HG03460 (cell line): ENCODE results near the gene ZNF787.

Experiments used
- ATAC-seq: cut with Tn5 transposase; IDR thresholded peaks from one replicate; pipeline ENCODE4 v1.9.1; 2021; ENCODE audit not compliant: unreplicated experiment

Gene ZNF787

DNA sequence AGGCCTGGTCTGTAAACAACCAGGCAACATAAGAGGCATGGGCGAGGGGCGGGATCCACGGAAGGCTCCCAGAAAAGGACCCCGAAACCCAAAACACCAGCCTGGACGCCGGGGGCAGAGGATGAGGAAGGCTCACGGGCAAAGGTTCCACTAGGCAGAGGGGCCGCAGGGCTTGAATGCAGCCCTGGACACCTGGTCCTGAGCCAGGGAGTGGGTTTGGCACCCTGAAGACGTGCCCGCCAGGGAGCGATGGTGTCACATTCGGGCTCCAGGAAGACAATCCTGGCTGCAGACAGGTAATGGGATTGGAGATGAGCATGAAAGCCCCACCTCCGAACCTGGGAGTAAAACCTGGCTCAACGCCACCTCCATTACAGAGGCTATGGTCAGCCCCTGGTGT lies 31.8 kb downstream of the ZNF787 start:
- ATAC-seq, result no peak

DNA sequence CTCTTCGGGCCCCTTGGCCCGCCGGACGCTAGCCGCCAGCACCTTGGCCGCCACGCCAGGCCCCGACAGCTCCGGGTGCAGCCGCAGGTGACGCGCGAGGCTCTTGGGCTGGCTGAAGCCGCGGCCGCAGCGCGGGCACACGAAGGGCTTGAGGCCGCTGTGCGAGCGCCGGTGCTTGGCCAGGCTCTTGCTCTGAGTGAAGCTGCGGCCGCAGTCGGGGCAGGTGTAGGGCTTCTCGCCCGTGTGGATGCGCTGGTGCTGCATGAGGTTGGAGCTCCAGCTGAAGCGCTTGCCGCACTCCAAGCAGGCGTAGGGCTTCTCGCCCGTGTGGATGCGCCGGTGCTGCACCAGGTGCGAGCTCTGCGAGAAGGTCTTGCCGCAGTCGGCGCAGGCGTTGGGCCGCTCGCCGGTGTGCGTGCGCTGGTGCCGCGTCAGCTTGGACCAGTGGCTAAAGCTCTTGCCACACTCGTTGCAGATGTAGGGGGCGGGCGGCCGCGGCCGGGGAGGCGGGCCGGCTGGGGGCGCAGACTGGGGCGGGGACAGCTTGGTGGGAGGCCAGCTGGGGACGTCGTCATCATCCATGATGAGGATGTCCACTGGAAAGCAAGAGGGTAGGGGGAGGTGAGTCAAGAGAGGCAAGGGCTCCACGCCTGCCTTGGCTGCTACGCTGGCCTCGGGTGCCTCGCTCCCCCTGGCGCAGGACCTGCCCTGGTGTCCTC lies 32.4 kb downstream of the ZNF787 start:
- no peak for ATAC-seq

DNA sequence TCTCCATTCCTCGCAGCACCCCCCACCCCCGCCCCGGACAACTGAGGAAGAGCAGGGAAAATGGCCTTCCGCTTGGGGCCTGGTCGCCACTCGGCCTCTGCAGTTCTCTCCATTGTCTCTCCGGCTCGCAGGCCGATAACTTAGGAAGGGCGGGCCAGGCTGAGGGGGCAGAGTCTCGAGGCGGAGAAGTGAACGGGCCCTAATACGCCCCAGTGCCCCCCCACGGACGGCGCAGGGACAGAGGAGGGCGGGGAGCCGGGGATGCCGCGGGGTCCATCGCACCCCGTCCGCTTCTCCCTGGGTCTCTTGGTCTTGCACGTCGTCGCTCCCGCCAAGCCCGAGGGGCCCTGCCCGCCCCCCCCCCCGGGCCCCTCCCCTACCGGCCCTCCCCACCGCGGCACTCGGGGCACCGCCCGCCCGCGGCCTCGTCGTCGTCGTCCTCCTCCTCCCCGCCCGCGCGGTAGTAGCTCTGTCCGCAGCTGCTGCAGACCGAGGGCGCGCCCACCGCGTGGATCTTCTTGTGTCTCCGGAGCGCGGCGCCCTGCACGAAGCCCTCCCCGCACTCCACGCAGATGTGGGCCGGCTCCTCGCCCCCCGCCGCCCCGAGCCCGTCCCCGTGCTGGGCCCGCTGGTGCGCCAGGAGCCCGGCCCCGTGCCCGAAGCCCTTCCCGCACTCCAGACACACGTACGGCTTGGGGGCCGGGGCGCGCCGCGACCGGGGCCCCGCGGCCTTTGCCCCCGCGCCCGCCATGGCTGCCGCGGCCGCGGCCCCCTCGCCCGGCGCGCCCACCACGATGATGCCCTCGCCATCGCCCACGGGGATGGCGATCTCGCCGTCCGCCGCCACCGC lies 33.2 kb downstream of the ZNF787 start:
- no peak for ATAC-seq

DNA sequence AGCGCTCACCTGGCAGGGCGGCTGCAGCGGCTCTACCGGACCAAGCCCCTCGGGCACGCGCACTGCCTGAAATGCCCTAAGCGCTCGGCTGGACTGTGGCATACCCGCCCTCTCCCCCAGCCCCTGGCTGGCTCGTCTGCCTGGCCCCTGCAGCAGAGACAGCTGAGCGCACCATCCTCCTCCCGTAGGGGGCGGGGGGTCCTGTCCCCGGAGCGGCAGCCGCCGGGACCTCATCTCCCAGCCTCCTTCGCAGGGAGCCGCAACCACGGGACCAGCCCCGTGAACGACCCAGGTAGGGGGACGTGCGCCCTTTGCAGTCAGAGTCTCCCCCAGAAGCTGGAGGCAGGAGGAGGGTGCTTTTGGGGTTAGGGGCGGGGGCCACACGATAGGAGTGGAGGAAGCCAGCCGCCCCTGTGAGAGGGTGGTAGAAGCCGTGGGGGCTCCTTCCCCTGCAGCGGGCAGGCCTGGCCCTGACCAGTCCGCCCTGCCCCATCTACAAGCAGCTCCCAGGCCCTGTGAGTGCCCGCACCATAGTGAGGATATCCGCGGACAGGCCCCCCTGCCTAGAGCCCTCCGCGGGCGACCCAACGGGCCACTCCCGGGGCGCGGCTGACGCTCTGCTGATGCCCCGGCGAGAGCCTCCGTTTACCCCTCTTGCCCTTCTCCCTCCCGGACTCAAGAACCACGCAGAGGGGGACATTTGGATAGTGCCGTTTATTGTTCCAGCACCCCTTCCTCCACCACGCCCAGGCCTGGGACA lies 34.2 kb downstream of the ZNF787 start:
- ATAC-seq, result no peak

DNA sequence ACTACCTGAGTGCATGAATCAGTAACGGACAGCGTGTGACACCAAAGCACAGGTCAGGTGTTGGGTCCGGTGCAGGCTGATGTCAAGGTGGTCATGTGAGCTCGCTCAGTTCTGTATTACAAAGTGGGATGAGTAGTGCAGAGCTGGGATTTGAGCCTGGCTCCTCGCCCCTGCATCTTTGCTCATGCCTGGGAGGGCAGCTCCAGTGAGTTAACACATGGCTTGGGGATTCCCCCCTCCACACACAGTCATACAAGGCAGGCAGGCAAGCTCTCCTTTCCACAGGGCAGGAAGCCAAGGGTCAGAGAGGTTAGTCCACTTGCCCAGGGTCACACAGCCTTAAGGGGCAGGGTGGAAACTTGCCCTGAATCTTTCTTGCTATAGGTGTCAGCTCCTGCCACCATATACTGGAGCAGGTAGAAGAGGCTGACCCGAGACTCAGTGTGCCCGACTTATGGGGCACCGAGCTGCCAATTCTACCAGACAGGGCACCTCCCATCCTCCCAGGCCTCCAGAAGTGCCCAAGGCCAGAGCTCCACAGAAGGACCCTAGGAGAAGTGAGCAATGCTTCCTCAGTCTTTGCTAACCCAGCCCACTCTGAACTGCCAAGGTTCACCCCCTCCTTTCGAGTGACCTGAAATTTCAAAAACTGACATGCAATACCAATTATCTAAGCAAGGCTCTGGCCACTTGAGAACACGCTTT lies 35.4 kb downstream of the ZNF787 start:
- ATAC-seq, result no peak

DNA sequence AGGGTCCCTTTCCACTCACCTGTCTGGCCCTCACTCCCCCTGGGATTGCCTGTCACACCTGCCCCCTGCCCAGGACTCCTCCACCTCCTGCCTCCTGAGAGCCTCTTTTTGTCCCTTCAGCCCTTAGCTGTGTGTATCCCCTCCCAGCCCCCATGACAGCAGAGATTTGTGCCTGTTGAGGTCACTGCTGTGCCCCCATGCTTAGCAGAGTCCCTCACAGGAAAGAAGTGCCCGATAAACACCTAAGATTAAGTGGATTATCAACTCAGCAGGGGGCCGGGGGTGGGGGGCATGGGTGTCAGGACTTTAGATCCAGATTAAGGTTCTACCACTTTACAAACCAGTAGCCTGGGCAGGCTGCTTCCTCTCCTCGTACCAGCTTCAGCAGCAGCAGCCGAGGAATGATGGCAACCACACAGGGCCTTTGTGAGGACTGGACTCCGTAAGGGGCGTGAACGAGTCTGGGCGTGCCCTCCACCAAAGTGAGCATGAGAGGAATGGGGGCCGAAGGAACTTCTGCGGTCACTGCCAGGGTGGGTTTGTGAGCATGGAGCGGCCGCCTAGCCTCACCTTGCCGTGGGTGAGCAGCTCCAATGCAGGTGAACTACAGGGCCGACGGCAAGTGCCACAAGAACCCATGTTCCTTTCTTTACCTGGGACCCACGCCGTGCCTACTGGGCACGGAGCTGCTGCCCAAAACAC lies 36.1 kb downstream of the ZNF787 start:
- ATAC-seq, result no peak

DNA sequence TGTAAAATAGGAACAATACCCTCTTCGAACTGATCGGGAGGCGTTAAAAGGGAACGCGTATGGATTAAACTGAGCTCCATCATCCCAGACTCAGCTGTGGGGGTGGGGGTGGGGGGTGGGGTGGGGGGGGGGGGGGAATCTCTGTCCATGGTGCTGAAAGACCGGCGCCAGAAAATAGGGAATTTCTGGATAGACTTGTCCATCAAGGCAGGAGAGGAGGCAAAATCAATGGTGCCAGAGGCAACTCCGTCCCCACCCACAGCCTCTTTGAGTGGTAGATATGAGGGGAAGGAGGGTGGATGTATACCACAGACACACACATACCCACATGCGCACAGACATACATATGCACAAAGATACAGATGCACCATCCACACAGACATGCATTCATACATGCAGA lies 37.4 kb downstream of the ZNF787 start:
- ATAC-seq, result no peak

DNA sequence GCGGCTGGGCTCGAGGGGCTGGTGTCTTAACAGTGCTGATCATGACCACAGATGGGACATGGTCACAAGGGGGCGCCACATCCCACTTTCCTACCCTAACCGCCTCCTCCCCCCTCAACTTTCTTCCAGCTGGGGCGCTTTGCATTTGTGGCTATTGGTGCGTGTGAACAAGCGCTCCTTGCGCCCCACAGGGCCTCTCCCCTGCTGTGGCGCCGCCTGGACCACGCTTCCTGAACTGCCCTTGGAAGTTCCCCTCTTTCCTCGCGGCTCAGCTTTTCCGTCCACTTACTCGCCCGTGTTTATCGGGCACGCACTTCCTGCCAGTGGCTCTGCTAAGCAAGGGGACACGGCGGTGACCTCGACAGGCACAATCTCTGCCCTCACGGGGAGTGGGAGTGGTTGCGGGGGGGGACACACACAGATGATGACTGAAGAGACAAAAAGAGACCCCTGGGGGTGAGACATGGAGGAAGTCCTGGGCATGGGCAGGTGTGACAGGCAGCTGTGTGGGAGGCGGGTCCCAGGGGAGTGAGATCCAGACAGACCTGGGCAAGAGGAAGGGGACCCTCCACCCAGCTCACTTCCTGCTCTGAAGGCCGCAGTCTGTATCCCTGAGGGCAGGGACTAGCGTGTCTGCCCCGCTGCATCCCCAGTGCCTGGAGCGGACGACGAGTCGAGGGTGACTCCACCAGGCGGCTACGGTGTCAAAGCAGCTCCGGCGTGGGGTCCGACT lies 40.3 kb downstream of the ZNF787 start:
- ATAC-seq, result peak; percentile 77

DNA sequence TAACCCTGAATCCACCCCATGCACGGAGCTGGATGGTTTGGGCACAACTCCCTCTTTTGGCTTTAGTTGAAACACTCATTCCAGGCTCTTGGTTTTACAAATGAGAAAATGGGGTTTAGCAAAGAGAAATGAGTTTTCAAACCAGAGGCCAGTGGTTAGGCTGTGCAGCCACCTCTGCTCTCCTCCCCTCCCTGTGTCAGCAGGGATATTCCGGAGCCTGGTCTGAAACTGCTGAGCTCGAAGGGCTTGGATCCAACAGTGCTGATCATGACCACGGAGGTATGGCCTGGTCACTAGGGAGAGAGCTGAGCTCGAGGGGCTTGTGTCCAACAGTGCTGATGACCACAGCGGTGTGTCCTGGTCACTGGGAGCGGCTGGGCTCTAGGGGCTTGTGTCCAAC lies 41.5 kb downstream of the ZNF787 start:
- no peak for ATAC-seq

DNA sequence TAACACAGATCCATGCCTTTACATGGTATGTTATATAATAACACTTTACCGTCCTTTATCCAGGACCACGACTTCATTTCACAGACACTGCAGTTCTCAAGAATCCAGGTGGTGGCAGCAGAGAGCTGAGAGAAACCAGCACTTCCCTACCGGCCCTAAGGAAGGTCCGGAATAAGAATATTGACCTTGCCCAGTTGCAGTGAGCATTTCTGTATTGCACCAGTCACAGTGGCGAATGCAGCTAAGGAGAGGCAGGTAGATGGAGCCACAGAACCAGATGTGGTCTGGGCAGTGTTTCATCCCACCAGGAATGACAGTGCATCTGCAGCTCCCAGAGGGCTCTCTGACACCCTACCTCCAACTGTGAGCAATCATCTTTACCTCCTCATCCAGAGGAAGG lies 44.6 kb downstream of the ZNF787 start:
- ATAC-seq, result no peak

DNA sequence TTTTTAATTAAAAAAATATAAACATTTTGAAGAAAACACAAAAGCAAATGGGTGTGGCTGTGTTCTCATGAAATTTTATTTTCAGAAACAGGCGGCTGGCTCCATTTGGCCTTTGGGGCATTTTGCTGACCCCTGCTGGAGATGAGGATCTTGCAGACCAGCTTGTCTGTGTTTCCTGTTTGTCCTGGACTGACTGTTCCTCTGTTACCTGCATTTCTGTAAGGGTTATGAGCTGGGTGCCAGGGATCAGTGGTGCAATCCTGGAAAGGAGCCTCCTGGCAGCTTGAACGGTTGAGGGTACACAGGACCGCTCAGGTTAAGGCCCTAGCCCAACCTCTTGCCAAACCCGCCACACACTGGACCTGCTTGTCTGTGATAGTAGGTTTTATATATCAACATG lies 49.9 kb downstream of the ZNF787 start:
- ATAC-seq, result no peak

DNA sequence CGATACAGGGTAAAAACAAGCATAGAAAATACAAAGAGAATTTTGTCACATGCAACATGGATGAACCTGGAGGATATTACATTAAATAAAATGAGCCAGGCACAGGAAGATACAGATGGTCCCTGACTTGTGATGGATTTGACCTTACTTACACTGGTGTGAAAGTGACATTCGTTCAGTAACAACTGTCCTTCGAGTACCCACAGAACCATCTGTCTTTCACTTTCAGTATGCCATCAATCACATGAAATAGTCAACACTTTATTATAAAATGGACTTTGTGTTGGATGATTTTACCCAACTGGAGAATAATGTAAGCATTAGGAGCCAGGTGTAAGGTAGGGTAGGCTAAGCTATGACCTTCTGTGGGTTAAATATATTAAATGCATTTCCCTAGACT lies 51.5 kb downstream of the ZNF787 start:
- ATAC-seq, result no peak

DNA sequence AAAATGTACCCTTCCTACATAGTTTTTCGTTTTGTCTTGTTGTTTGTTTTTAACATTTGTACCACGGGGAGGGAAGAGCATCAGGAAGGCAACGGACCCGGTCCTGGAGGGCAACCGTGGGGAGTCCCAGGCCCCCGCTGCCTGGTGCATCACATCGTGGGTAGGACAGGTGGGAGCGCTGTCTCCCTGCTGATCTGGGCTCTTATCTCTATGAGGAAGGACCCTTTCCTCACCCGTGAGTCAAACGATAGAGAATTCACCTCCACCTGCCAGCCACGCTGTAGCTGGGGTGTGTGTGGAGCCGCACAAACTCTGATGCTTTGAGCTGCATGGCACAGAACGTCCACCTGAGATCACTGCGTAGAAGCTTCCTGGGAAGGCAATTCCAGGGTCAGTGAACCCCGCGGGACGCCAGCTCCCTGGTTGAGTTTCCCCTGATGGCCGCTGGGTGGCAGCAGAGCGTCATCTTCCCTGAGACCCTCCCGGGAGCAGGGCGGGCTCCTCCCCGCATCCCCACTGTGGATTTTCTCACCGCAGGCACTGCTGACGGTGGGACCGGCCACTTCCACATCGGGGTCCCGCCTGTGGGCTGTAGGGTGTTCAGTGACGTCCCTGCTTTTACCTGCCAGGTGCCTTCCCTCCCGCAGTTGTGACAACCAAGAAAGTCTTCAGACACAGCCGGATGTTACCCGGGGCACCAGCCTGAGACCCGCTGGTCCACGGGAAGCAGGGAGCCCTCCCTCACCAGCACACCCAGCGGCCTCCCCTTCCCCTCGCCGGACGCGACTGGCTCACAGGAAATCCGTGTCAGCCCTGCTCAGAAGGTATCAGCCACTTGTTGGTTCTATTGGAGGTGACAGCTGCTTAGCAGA lies 54.7 kb downstream of the ZNF787 start:
- no peak for ATAC-seq

DNA sequence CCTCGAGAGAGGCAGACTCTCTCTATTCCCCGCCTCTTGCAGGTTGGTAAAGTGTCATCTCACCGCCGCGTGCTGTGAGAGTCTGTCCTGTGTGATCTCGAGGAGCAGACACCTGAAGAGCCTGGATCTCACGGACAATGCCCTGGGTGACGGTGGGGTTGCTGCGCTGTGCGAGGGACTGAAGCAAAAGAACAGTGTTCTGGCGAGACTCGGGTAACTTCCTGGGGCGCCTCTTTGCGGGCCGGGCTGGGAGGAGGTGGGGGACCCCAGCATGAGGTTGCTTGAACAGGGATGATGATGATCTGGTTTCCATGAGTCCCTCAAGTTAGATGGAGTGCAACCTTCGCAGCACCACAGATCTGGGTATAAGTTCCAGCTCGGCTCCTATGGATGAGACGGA lies 67.5 kb downstream of the ZNF787 start:
- no peak for ATAC-seq
